Measurements from ENCODE around the gene KRTAP9-7. TPM values are rescaled to one million over a fixed set of nuclear protein-coding genes. Genes with fewer than 3 reads are reported as not detected.

Gene KRTAP9-7
- total and polyA plus RNA-seq, 10 of the 15 experiments (the other 5 are each of a cell fraction or from before 2014, with no cell fraction given), result not detected

GRCh38 chr17:41256291-41256685 lies 19.2 kb upstream of the KRTAP9-7 start:
- 100% methylated on average over 1 of the region's 1 CpG for WGBS (ENCODE audit: insufficient coverage, insufficient replicate concordance, low lambda C conversion rate, missing lambda C conversion rate)
- Histone ChIP-seq H3K9ac (ENCODE audit: control insufficient read depth, insufficient read depth, low read length) (no peak overlapping the region), H3K9me3 (replicated peaks; ENCODE audit: control insufficient read depth, insufficient read depth, low read length) (no peaks in the 10 kb centered on the region), H3K4me1 (ENCODE audit: control insufficient read depth, insufficient read depth, low read length) (no peaks in the 10 kb centered on the region), H3K36me3 (ENCODE audit: control insufficient read depth in 2 of 2, insufficient read depth in 2 of 2, low read length in 1 of 2) (no peaks in the 10 kb centered on the region), H3K27me3 (replicated peaks in 1 of 2; ENCODE audit: control insufficient read depth in 2 of 2, insufficient read depth in 2 of 2, low read length in 1 of 2) (no peaks in the 10 kb centered on the region; a peak in 2 of 4 replicates), H3K4me3 (no peak overlapping the region), H3K27ac (ENCODE audit: control insufficient read depth, insufficient read depth) (no peak overlapping the region), H3K4me2 (ENCODE audit: control insufficient read depth, insufficient read depth) (no peak overlapping the region), H3K79me2 (ENCODE audit: control insufficient read depth, insufficient read depth, low read length) (no peaks in the 10 kb centered on the region), H4K20me1 (ENCODE audit: control insufficient read depth, insufficient read depth) (no peaks in the 10 kb centered on the region), H2AFZ (ENCODE audit: control insufficient read depth, low read depth, low read length) (no peak overlapping the region)
- in situ Hi-C loops (cut with MboI), result no loop called here
- FAIRE-seq (no peak), ATAC-seq (no peak), DNase-seq (ENCODE audit: low read depth, low spot score) (no peak)
- BruUV-seq (replicated peaks), result no TSS peak
- ChIA-PET CTCF (no interaction called here), SMC1A (ENCODE audit: uncharacterized antibody, unreplicated experiment) (no interaction called here), RAD21 (ENCODE audit: unreplicated experiment) (no interaction called here), POLR2A (no interaction called here)
- intact Hi-C loops (cut with micrococcal nuclease; ENCODE audit: unreplicated experiment), result no loop called here
- TF ChIP-seq ZBED1 (IDR thresholded peaks at IDR 0.05; ENCODE audit: borderline replicate concordance), result no peak
- TF ChIP-seq CEBPB (IDR thresholded peaks at IDR 0.05; ENCODE audit: borderline replicate concordance in 1 of 2, low read depth in 2 of 2, low read length in 2 of 2), result no peak
- no peak for TF ChIP-seq CBX3 (IDR thresholded peaks at IDR 0.05; ENCODE audit: borderline replicate concordance, low read depth)
- no peak for TF ChIP-seq MTA3 (IDR thresholded peaks at IDR 0.05; ENCODE audit: borderline replicate concordance, low read length)
- no peak for TF ChIP-seq DPF2 (IDR thresholded peaks at IDR 0.05)
- no peak for TF ChIP-seq STAT1 (conservative IDR thresholded peaks at IDR 0.05)
- TF ChIP-seq ZZZ3 (IDR thresholded peaks at IDR 0.05; ENCODE audit: control insufficient read depth, insufficient read length, low read depth), result no peak
- no peak for TF ChIP-seq FOXM1 (IDR thresholded peaks at IDR 0.05; ENCODE audit: low read depth, low read length)
- TF ChIP-seq E2F8 (IDR thresholded peaks at IDR 0.05; ENCODE audit: low read depth, partially characterized antibody), result no peak
- TF ChIP-seq ZBTB33 (IDR thresholded peaks at IDR 0.05), result no peak
- TF ChIP-seq NKRF (conservative IDR thresholded peaks at IDR 0.05), result no peak
- TF ChIP-seq SMAD1 (IDR thresholded peaks at IDR 0.05; ENCODE audit: low read depth, partially characterized antibody), result no peak
- no peak for TF ChIP-seq BMI1 (IDR thresholded peaks at IDR 0.05; ENCODE audit: borderline replicate concordance)
- TF ChIP-seq SMAD5 (IDR thresholded peaks at IDR 0.05; ENCODE audit: low read depth), result no peak
- no peak for TF ChIP-seq HDGF (IDR thresholded peaks at IDR 0.05)
- no peak for TF ChIP-seq PKNOX1 (IDR thresholded peaks at IDR 0.05)
- TF ChIP-seq E2F4 (IDR thresholded peaks at IDR 0.05; ENCODE audit: low read depth, low read length), result no peak
- TF ChIP-seq NFIC (IDR thresholded peaks at IDR 0.05; ENCODE audit: low read depth, low read length), result no peak

Data from GM12878 (cell line).